ENCODE measurements around the gene C8A.
A peak's percentile ranks its signal among the peaks of the same experiment; 100 is the strongest.

C8A gene

DNA sequence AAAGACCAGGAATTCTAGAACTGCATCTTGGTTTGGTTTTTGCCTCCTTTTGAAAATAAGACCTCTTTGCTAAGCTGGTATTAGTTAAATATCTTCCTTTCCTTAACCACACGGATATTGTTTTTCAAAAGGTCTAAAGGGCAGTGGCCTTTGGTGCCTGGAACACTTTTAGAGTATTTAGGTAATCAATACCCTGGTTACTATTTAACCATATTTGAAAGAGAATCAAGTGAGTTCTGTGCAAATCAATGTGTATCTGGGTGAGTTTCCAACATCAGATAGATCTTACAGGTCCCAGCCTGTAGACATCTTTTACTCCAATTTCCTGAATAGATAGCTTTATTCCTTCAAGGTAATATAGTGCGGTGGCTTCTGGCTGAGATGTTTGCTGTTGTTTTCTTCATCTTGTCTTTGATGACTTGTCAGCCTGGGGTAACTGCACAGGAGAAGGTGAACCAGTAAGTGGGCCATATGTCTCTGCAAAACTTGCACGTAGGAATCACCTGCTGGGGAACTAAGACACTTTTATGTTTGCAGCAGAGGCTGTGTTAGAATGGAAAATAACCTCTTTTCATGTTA lies at the start of gene C8A:
C8A (plus strand) TSS at position 277 of the 579 bp plus-strand sequence; CDS start at position 382, 105 bp downstream.
- no peak for DNase-seq

DNA sequence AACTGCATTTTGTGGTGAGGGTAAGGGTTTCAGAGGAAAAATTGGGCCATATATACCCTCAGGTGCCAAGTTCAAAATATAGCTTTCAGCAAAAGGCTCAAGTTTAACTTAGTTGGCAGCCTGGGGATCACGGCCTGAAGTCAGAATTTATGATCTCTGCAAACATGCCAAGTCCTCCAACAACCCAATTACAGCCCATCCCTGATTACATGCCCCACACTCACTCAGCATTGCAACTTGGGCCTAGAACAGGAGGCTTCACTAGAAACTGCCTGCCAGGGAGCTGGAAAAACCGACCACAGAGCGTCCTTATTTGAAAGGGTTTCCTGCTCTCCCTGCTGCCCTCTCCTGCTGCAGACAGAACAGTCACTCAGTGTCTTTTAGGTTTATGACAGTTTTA lies 47.8 kb upstream of the C8A start:
- no peak for DNase-seq

DNA sequence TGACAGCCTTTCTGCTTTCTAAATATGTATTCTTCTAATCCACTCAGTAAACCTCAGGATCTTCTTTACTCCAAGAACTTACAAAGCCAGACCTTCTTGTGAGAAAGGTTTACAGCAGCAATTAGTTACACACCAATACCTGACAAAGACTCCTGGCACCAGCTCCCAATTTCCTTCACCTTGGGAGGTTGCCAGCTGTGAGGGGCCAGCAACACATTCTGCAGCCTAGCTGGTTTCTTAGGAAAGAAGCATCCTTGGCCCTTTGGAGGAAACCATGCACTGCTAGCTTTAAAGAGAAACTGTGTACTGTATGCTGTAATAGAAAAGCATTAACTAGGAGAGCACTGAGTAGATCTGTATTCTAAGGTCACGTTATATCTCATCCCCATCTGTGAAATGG lies 46.2 kb upstream of the C8A start:
- no peak for DNase-seq

DNA sequence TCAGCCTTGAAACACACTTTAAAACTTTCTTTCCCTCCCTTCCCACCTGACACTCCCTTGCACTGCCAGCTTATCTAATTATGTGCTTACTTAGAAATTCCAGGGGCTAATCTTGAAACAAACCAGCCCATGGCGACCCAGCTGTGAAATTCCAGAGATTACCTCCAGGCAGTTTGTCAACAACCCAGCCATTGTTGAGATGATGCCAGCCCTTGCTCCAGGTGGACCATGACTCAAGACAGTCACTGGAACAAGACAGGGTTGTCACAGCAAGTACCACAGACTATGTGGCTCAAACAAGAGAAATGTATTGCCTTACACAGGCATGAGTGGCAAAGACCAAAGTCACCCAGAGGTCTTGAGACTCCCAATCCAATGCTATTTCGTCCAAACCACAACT lies 43.3 kb upstream of the C8A start:
- no peak for DNase-seq

GRCh38 chr1:56814205-56814604 lies 40.4 kb upstream of the C8A start:
- DNase-seq: no peak

DNA sequence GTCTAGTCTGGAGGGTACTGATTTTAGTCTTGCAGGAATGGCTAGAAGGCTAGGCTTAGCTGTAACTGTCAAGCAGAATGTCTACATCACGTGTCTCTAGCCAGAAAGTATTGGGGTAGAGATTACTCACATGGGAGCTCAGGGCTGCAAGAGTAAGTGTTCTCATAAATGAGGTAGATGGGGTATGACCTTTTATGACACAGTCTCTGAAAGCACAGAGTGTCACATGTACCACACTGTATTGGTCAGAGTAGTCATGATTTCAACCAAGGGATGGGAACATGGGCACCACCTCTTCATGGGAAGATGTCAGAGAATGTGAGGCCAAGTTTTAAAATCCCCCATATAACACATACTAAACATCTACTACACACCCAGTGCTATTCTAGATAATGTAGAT lies 38.3 kb upstream of the C8A start:
- DNase-seq: no peak

DNA sequence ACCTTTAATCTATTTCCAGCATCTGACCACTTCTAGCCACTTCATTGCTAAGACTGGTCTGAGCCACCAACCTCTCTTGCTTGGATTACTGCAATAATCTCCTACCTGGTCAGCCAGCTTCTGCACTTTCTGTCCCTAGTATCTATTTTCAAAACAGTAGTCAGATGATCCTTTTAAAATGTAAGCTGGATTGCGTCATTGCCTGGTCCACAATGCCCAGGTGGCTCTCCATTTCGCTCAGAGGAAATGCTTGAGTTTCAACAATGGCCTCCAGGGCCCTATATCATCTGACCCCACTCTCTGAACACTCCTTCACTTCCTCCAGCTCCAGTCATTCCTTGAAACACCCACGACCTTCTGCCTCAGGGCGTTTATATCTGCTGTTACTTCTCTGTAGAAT lies 37.7 kb upstream of the C8A start:
- DNase-seq: no peak

GRCh38 chr1:56817716-56818463 lies 36.7 kb upstream of the C8A start:
- no peak for DNase-seq

DNA sequence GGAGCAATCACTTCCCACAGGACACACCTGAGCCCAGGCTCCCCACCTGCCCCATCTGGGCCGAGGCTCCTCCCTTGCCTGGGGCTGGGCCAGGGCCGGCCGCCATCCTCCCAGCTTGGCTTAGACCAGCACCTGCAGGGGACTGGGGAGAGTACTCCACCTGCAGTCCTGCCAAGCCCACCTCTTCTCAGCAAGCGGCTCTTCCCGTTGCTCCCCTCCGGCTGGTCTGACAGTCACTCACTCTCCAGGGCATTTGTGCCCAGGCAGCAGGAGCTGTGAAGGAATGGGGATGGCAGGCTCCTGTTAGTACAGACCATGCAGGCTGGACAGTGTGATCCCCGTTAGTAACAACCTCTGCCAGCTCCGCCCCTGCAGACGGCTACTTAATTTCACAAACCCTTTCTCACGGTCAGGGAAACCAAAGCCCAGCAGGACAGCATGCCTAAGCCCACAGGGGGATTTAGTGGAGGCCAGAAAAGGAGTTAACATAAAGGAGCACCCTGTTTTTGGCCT lies 35.2 kb upstream of the C8A start, which contains the start of gene FYB2:
FYB2 (minus strand) TSS at position 18 of the 513 bp plus-strand sequence. CDS start 114 bp downstream, outside the sequence.
- peak in 1 of 3 experiments; percentile 22 for DNase-seq

DNA sequence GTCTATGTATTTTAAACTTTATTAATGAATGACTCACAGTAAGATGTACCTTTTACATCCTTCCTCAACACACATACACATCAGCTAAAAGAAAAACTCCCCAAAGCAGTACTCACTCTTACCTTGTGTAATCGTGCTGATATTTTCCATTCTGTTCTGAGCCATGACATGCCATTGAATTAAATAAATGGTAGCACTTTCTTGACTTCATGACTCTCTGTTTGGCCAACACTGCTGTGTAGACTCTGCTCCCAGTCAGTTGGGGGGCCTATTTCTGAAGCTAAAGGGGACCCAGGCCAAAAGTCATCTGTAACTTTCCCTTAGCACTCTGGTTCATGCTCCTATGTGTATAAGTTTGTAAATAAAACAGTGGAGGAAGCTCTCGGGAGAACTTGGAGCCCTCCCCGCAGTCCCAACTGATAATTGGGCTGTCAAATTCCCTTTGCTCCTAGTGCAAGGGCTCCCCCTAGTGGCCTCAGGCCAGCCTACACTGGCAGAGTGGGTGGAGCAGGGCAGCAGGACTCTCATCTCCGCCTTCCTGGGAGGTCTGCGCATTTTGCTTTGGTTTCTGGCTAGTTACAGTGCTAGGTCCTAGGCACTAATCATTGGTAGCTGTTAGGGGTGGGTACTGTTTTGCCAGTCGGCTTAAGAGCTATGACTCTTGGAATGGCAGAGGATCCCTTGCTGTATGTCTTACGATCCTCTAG lies 33.7 kb upstream of the C8A start:
- peak; percentile 29 to 74 (median 58) for DNase-seq

DNA sequence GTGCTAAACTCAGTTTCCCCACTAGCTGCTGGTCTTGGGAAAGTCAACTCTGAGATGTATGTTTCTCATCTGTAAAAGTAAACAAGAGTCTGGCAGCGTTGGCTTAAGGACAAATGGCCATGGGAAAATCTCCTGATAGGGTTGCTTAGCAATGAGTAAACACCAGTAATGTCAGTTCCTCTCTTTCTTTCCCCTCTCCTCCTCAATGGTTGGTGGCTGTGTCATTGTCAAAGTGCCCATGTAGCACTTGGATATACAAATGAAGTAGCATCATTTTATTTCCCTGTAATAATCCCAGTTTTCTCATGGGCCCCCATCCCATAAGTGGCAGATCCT lies 33.2 kb upstream of the C8A start:
- DNase-seq: peak in 1 of 3 experiments; percentile 17

- no peak for DNase-seq
Observed at GRCh38 chr1:56824271-56824670, 30.3 kb upstream of the C8A start.

DNA sequence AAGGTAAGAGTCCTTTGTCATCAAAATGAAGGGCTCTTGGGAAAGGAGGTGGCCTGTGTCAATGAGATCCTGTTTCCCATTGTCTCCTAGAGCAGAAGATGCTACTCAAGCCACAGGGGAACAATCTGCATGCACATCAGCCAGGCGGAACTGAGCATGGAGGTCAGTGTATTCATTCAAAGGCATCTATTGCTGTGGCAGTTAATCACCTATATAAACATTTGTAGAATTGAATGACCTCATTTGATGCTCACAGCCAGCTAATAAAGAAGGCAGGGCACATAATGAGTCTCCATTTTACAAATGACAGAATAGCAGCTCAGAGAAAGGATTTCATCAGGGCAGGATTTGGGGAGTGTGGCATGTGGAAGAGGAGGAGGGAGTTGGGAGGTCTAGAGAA lies 29.7 kb upstream of the C8A start:
- peak in 1 of 3 experiments; percentile 90 for DNase-seq

DNA sequence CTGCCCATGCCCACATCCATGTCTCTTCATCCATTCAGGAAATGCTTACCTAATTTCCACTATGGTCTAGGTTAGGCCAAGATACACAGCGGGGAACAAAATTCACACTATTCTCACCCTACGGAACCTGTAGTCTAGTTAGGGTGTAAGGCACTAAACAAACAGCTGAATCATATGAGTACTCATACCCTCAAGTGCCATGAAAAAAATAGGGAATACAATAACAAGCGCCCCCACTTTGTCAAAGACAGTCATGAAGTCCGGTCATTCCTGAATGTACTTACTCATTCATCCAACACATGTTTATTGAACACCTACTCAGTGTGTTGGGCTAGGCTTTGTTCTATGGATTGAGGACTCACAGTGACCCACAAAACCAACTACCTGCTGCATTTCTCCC lies 29.2 kb upstream of the C8A start:
- DNase-seq: no peak

DNA sequence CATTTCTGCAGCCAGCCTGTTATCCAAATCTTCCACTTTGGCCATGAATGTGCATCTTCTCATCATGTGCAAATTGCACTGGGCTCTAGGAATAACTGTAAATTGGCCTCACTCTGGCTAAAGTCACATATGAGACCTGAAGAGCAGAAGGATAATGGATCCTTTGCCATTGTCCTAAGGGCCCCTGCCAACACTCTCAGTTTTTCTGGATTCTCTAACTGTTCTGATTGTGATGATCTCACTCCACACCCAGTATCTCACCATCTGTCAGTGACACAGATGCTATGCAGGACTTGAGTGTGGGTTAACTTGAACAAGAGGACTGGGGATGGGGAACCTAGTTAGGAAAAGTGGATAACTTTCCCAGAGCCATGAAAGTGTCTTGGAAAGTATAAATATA lies 26.9 kb upstream of the C8A start:
- no peak for DNase-seq

DNA sequence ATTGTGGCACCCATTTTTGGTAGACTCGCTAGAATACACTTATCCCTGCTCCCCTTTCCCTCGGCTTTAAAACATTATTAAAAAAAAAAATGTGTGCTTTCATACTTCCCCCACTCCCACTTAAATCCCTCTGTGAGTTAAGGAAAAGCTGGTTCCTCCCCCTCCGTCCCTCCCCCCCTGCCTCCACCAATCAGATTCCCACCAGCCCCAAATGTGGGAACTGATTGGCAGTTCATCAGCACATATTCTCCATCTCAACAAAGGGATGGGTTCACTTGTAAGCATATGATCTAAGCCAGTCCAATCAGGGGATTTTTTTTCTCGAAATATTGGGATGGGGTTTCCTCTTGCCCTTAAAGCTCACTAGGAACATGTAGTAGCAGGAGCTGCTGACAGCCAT lies 24.5 kb upstream of the C8A start:
- no peak for DNase-seq

DNA sequence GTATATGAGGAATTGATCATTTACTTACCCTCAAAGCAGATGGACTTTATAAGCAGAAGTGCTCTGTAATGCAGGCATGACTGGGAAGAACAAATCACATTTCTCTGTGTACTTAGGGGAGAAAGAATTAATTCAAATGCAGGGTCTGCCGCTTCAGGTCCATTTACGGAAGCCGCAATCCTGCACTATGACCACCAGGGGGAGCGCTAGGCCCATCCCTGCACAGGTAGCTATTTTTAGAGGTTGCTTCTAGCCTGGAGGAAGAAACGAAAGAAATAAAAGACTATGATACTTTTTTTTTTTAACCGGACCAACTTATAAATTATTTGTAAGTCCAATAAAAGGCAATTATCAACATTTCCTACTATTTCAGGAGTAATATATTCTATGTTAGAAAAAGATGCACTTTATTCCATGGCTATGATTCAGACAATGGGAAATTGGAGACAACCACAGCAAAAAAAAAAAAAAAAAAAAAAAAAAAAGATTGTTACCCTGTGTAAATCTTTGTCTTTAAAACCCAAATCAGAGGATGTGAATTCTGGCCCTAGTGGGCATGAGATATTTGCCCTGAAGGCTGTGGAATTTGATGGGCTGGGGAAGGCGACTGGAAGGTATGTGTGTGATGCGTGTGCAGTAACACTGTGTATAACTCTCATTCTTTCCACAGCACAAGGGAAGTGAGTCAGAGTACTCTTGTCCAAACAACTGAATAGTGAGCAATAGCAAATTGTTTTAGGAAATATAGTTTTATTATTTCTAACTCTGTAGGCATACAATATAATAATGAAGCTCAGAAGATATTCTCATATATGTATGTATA lies 22.5 kb upstream of the C8A start:
- peak; percentile 47 to 80 (median 79) for DNase-seq

- DNase-seq: no peak
Observed at GRCh38 chr1:56833088-56833487, 21.5 kb upstream of the C8A start.

GRCh38 chr1:56834137-56834900 lies 20.3 kb upstream of the C8A start:
- DNase-seq: no peak

DNA sequence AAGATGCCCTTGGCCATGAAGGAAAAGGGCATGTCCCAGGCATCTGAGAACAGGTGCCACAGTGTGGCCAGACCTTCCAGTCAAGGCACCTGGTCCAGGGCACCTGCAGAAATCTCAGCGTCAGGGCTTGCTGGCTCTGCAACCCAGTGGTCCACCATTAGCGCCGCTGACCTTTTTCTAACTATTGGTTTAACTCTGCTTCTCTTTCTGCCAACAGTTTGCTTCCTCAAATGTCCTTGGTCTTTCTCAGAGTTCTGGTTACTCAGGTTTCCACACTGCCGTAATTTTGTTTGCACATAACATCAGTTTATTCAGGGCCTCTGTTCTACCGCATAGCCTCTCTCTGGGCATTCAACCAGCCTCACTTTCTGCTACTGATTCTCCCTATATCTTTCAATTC lies 18.9 kb upstream of the C8A start:
- no peak for DNase-seq

DNA sequence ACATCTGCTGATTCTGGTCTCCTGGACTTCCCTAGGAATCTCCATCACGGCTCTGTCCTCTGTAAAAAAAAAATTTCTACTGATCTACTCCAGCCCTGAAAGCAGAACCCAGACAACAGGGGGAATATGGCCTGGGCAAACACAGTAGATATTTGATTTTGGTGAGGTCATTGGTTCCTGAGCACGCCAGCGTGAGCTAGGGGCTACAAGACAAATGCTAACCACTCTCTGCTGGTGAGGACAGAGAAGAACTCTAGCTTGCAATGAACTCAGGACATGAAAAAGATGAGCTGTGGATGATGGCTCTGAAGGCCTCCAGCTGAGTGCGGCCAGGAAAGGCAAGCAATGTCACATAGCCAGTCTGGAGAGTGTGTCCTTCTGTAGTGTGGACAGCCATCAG lies 18.2 kb upstream of the C8A start:
- no peak for DNase-seq

- DNase-seq: peak in 1 of 3 experiments; percentile 8
Observed at GRCh38 chr1:56837244-56837939, 17.2 kb upstream of the C8A start.
